Measurements from ENCODE around the gene BANF2. TPM values are rescaled to one million over a fixed set of nuclear protein-coding genes. Genes with fewer than 3 reads are reported as not detected.

Gene BANF2
- total RNA-seq, 1 experiment from 2014 or later = not detected

- H3K9me3 Mint-ChIP-seq = no peaks in the 10 kb centered on the region
- Histone ChIP-seq H3K79me2 (ENCODE audit: insufficient read depth, low read length) (no peaks in the 10 kb centered on the region), H2BK20ac (ENCODE audit: low read depth, low read length, poor library complexity, severe bottlenecking) (no peak overlapping the region), H3K9me3 (ENCODE audit: control insufficient read depth, low read depth, low read length) (no peaks in the 10 kb centered on the region), H2BK12ac (ENCODE audit: insufficient read length, low read depth, low read length) (no peak overlapping the region), H3K27me3 (ENCODE audit: insufficient read depth, low read length) (no peaks in the 10 kb centered on the region), H4K20me1 (ENCODE audit: control insufficient read depth, insufficient read depth, insufficient read length) (peaks cover 2% of the 10 kb centered on the region), H3K4ac (ENCODE audit: low read depth, low read length) (no peak overlapping the region), H3K27ac (ENCODE audit: insufficient read length, low read depth, low read length) (no peak overlapping the region), H3K4me1 (ENCODE audit: insufficient read depth, low read length) (peaks cover 2% of the 10 kb centered on the region; the same call in 1 of the 2 replicates), H4K91ac (ENCODE audit: insufficient read length, low read depth, low read length) (no peak overlapping the region), H3K23me2 (ENCODE audit: insufficient read length, low read depth, low read length, poor library complexity, severe bottlenecking) (no peaks in the 10 kb centered on the region), H2BK120ac (ENCODE audit: low read depth, low read length, poor library complexity, severe bottlenecking) (no peak overlapping the region), H3K4me2 (ENCODE audit: insufficient read depth, insufficient read length, low read length) (no peak overlapping the region), H3K56ac (ENCODE audit: insufficient read length, low read depth, low read length) (no peak overlapping the region), H2BK15ac (ENCODE audit: low read depth, low read length) (no peak overlapping the region), H2BK5ac (ENCODE audit: insufficient read length, low read length) (no peak overlapping the region), H3K14ac (ENCODE audit: insufficient read depth, low read length) (no peak overlapping the region), H4K8ac (replicated peaks; ENCODE audit: insufficient read length, low read depth, low read length) (no peak overlapping the region), H3K79me1 (ENCODE audit: insufficient read depth, low read depth, low read length, poor library complexity, severe bottlenecking) (no peaks in the 10 kb centered on the region), H3K18ac (ENCODE audit: insufficient read length, low read depth, low read length) (no peak overlapping the region), H2AK5ac (ENCODE audit: insufficient read length, low read length) (no peak overlapping the region), H3T11ph (ENCODE audit: low read length) (no peak overlapping the region), H3K9ac (ENCODE audit: extremely low read depth, insufficient read length, low read length) (no peak overlapping the region), H2AFZ (ENCODE audit: low read length) (no peak overlapping the region), H3K23ac (ENCODE audit: insufficient read length, low read depth, low read length) (no peak overlapping the region), H4K5ac (ENCODE audit: insufficient read length, low read depth, low read length) (no peak overlapping the region)
- no CpG with 5 or more reads among the region's 7 CpGs for WGBS (ENCODE audit: extremely low coverage, insufficient read length, low lambda C conversion rate)
- TF ChIP-seq, protein P1, sequence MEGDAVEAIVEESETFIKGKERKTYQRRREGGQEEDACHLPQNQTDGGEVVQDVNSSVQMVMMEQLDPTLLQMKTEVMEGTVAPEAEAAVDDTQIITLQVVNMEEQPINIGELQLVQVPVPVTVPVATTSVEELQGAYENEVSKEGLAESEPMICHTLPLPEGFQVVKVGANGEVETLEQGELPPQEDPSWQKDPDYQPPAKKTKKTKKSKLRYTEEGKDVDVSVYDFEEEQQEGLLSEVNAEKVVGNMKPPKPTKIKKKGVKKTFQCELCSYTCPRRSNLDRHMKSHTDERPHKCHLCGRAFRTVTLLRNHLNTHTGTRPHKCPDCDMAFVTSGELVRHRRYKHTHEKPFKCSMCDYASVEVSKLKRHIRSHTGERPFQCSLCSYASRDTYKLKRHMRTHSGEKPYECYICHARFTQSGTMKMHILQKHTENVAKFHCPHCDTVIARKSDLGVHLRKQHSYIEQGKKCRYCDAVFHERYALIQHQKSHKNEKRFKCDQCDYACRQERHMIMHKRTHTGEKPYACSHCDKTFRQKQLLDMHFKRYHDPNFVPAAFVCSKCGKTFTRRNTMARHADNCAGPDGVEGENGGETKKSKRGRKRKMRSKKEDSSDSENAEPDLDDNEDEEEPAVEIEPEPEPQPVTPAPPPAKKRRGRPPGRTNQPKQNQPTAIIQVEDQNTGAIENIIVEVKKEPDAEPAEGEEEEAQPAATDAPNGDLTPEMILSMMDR (conservative IDR thresholded peaks at IDR 0.05) = no peak
- DNase-seq = no peak
- no peak overlapping the region; a peak in 1 of 7 replicates for H3K27ac Mint-ChIP-seq
- peaks cover 2% of the 10 kb centered on the region for H3K27me3 Mint-ChIP-seq (ENCODE audit: low read depth)
- no peak overlapping the region for H3K4me3 Mint-ChIP-seq
- no peaks in the 10 kb centered on the region for H3K36me3 Mint-ChIP-seq (ENCODE audit: insufficient read depth in 1 of 3, low read depth in 3 of 3)
- peaks cover 21% of the 10 kb centered on the region in 2 experiments for H3K4me1 Mint-ChIP-seq
Measured at GRCh38 chr20:17708675-17709360, 9.1 kb downstream of the BANF2 start.
